ENCODE measurements around the gene GFRA4.

The GFRA4 gene

DNA sequence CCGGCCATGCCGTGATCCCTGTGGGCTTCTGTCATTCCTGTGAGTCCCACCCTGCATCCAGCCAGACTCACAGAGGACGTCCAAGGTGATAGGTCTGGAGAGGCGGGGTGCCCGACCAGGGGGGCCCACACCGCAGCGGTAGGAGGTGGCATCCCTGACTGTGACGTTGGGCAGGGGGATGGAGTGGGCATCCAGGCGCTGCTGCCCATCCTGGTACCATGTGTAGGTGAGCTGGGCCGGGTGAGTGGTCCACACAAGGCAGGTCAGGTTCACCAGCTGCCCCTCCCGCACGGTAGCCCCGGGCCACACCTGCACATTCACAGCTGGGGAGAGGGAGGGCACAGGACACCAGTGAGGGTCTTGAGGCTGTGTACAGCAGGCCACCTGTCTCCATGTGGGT lies 30.2 kb upstream of the GFRA4 start:
- no peak for DNase-seq

DNA sequence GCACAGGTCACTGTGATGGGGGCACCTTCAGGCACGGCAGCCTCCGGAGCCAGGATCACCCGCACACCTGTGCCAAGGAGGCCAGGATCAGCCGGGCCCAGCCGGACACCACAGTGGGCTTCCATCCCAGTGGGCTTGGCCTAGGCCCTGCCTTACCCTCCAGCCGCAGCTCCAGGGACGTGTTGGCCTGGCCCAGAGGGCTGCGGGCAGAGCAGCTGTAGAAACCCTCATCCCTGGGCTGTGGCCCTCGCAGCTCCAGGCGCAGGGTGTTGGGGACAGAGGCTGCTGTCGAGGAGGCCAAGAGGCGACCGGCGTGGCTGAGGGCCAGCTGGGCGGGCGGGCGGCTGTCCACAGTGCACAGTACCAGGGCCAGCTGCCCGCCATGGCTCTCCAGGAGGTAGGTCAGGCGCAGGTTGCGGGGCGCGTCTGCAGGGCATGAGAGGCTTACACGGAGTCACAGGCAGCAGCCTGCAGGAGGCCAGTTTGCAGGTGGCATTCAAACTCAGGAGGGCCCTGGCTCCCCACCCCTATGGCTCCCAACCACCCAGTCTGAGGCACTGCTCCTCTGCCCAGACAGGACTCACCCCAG lies 29.6 kb upstream of the GFRA4 start:
- DNase-seq = no peak

GRCh38 chr20:3691897-3692296 lies 28.7 kb upstream of the GFRA4 start:
- no peak for DNase-seq

DNA sequence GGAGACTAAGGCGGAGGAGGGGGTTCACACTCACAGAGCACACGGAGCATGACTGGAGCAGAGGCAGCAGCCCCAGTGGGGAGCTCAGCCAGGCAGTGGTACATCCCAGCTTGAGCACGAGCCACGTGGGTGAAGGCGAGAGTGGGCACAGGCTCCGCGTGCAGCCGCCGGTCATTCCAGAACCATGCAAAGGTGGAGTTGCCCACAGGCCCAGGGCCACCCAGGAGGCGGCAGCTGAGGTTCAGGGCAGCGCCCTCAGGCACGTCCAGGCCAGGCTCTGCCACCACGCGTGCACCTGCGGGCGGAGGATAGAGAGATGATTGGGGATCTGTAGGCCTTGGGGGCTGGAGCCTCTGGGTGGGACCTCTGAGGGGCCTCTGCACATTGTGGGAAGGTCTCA lies 28.1 kb upstream of the GFRA4 start:
- DNase-seq = no peak

- no peak for DNase-seq
Measured at GRCh38 chr20:3690413-3690812, 27.2 kb upstream of the GFRA4 start.

DNA sequence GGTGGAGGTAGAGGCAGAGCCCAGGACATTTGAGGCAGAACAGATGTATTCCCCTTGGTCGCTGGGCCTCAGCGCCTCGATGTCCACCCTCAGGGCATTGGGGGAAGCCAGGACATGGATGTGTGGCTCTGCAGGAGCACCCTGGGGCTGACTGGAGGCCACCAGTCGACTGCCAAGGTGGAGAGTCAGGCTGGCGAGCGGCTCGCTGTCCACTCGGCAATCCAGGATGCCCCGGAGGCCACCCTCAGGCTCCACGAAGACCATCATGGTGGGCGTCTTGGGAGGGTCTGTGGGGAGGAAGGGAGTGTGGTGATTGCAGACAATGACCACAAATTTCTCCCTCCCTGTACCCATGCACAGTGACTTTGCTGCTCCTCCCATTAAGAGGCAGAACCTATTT lies 26.8 kb upstream of the GFRA4 start:
- DNase-seq = no peak

DNA sequence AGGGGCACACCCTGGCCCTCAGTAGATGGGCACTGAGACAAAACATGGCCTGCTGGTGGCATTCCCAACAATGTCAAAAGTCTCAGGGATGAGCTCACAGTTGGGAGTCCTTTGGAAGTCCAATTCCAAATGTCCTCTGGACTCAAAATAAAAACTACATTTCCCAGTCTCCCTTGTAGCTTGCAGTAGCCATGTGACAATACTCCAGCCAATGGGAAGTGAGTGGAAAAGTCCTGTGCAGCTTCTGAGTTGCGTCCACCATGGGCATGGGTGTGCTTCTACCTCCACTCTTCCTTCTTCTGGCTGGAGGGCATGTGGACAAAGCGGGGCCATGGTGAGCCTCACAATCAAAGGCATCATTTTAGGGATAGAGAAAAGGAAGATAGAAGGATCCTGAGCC lies 24.5 kb upstream of the GFRA4 start:
- no peak for DNase-seq

DNA sequence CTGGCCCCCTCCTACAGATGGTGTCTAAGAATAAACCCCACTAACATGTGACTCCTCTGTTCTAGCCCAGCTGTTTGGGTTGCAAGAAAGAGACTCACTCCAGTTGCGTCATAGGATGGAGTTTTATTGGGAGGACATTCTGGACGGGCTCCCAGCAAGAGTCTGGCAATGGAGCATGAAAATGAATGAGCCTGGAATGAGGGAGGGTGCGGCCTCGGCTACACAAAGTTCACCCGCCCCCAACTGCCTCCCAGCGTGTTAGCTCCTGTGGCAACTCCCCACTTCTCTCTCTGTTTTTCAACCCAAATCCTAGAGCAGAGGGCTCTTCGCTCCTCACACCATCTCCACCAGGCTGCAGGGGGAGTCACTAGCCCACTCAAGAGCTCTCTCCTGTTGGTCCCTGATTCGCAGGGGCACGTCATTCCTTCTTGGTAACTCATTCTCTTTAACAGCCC lies 23.7 kb upstream of the GFRA4 start:
- no peak for DNase-seq

- no peak for DNase-seq
Measured at GRCh38 chr20:3686421-3686820, 23.2 kb upstream of the GFRA4 start.

DNA sequence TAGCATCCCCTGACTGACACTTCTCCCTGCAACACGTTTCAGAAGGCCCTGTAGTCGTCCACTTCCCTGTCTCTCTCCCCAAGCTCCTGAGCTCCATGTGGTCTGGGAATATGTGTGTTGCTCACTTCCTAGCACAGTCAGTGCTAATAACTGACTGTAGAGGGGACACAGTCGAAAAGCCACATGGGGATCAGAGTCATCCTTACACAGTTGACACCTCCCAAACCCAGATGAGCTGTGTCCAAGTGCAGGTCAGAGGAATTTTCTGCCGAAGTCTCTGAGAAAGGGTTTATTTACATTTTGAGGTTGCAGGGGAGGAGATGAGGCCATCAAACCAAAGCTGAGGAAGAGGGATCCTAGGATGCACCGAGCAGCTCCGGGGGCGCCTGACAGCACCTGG lies 22.1 kb upstream of the GFRA4 start:
- DNase-seq = no peak

GRCh38 chr20:3681931-3682781 lies 19.0 kb upstream of the GFRA4 start, which contains the start of gene ADAM33:
Gene ADAM33 (minus strand): TSS chr20:3682010. CDS start chr20:3682004, 6 bp downstream.
- no peak for DNase-seq

DNA sequence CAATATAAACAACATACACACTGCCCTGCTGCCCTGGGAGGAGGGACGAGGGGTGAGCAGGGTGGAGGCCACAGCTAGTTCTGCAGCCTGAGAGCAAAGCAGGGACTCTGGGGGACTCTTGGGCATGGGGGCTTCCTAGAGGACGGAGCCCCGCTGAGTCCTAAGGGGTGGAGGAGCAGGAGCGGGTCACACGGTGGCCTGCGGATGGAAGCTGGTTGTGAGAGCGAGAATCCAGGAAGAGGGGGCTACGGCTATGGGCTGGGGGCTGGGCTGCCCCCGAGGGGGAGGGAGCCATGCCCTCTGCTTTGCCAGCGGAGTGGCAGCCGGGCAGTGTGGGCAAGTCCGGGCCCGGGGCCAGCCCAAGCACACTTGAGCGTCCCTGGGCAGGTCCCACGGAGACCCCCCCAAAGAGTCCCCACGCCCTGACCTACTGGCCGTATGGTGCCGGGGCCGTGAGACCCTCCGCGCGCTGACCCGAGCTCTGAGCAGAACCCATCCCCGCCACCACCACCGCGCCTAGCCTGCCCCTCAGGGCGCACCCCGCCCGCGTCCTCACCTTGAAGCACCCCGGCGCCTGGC lies 18.2 kb upstream of the GFRA4 start:
- DNase-seq = no peak

DNA sequence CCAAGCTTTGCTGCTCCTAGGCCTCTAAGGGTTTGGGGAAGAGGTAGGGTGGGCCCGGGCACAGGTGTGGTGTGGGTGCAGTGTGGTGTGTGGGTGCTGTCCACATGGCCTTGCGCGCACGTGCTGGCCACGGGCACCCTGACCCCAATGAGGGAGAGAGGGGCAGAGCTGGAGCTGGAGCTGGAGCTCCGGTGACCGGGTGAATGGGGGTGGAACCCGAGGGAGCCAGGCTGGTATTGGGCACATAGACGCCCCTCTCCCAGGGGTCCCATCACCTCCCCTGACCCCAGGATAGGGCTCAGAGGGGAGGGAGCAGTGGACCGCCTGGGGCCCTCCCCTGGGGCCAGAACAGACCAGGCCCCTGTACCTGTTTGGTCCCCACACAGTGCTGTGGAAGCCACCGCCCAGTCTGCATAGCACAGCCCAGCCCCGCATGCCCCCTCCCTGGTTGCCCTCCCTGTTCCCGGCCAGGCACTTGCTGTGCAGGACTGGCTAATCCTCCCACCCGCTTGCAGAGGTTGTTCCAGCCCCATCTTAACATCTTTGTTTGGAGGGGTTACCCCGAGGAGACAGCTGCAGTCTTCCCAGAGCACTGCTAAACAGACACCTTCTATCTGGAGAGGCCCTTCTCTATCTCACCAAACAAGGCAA lies 17.6 kb upstream of the GFRA4 start:
- no peak for DNase-seq

GRCh38 chr20:3679749-3680700 lies 16.8 kb upstream of the GFRA4 start:
- DNase-seq = no peak

- DNase-seq = no peak
Measured at GRCh38 chr20:3678856-3679720, 15.9 kb upstream of the GFRA4 start.

DNA sequence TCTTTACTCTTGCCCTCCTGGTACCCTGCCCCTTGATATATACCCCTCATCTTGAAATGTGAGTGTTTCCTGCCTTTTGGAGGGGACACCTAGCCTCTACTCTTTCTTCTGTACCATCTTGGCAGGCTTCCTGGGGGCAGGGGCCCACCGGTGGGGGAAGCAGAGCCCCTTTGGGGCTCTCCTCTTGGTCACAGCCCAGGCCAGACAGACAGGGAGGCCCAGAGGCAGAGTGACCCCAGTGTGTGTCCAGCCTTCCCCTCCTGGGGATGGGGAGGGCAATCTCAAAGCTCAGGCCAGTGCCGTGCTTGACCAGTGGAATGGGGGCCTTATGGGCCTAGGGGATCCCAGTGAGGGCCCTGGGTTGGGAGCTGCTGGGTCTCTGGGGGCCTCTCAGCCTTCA lies 15.0 kb upstream of the GFRA4 start:
- DNase-seq = no peak

- no peak for DNase-seq
Measured at GRCh38 chr20:3677733-3678132, 14.5 kb upstream of the GFRA4 start.

DNA sequence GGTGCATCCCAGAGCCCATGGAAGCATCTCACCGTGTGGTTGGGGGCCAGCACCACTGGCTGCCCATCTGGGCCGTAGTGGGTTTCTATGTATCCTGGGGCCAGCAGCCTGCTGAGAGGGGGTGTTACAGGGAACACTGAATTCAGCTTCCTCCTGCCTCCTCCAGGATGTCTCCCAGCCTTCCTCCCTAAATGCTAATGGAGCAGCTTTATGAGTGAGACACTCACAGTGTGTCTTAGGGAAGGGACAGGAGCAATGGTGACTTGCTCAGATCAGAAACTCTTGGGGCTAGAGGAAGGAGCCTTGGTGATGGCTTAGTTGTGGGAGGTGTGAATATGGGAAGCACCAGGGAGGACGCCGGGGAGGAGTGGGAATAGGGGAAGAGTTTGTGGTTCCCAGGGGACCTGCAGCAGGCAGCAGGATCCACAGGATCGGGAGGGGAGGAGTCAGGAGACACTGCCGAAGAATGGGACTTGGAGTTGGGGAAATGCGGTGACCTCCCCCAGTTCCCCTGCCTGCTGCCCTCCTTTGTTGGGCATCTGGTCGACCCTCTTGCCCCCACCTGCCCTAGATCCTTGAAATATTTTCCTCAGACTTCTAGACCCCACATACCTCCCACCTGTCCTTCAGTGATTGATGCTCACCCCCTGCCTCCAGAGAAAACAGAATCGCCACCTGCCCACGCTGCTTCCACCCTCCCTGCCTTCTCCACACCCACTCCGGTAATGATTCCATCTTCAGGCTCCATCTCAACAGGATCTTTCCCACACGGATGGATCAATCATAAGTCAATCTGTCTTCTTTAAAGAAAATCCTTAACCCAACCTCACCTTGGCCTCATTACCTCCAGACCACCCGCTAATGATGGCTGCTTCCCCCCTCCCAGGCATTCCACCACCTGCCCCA lies 12.0 kb upstream of the GFRA4 start:
- no peak for DNase-seq

DNA sequence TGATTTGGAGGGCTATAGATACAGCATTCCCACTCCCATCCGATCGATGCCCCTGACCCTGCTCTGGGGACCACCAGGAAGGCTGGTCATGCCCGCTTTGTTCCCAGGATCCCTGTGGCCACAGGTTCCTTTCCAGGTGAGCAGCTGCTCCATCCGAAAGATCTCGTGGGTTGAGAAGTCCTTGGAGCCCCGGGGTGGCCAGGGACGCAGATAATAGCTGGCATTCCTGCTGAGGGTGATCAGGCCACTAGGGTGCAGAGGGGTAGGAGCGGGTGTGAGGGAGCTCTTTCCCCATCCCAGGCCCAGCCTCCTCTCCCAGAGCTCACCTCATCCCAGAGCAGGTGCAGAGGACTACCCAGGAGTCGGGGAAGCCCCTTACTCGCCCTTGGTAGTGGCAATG lies 11.2 kb upstream of the GFRA4 start:
- DNase-seq = no peak
